CD1c-positive myeloid dendritic cell (primary cell): ENCODE results near the gene GALT.

Source experiments
- DNase-seq: peaks from one replicate; pipeline ENCODE4 v3.0.0-alpha.2; 2016; ENCODE audit errors: extremely low spot score

The GALT gene

GRCh38 chr9:34684145-34684544 lies 37.7 kb downstream of the GALT start:
- DNase-seq, result no peak

DNA sequence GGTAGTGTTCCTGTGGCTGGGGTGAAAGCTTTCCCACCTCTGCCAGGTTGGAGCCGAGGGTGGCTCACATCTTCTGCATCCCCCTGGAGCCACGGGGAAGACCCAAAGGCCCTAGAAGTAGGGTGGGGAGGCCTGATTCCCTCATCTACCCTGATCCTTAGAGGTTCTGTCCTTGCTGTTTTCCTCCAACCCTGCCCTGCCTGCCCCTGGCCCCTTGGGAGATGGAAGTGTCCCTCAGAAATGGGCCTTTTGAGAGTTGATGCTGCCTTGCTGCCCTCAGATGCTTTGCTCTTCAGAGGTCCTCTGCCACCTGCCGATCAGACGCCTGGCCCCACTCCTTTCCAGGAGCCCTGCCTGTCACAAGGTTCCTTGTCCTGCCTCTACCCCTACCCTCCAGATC lies 38.3 kb downstream of the GALT start:
- no peak for DNase-seq

- DNase-seq, result no peak
Measured at GRCh38 chr9:34685591-34685990, 39.1 kb downstream of the GALT start.

DNA sequence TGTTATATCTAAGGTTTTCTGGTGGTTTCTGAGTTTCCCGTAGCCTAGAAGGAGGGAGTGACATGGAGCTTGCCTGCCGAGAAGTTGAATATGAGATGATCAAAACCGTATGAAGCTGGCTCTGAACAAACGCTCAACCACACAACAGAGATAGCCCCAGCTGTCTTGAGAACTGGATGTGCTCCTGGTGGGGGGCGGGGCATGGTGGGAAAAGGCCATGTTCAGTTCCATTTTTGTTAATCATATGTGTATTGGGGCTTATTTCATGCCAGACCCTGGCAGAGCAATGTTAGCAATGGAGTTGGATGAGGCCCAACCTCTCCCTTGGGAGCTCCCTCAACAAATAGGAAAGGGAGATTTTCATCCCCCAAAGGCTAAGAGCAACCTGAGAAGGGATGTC lies 39.8 kb downstream of the GALT start:
- no peak for DNase-seq

GRCh38 chr9:34686732-34687131 lies 40.3 kb downstream of the GALT start:
- peak; percentile 14 for DNase-seq

DNA sequence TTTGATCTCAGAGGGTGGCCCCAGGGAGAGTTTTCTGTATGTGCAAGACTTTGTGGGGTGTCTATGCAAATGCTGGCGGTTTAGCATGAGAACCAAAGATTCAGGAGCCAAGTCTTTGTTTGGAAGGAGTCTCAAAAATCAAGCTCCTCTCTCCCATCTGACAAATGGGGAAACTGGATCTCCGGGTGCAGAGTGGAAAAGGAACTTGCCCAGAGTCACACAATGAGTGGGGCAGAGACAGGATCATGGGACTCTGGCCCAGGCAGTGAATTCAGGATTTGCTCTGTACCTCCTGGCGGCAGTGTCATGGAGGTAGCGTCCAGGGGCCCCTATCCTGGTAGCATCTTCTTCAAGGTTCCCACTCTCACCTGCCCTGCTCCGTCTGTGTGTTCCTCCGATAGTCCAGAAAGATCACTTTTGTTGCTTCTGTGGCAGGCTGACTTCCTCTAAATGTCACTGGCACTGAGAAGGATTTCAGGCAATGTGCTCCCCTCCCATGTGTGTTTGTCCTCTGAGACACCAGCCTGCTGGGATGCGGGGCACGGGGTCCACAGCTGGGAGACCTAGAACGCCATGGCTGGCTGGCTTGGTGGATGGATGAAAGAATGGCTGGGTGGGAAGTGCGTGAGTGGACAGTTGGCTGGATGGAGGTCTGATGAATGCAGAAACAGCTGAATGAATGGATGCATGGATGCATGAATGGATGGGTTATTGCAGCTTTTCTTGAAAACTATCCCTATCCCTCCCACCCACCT lies 41.0 kb downstream of the GALT start:
- peak; percentile 37 for DNase-seq

DNA sequence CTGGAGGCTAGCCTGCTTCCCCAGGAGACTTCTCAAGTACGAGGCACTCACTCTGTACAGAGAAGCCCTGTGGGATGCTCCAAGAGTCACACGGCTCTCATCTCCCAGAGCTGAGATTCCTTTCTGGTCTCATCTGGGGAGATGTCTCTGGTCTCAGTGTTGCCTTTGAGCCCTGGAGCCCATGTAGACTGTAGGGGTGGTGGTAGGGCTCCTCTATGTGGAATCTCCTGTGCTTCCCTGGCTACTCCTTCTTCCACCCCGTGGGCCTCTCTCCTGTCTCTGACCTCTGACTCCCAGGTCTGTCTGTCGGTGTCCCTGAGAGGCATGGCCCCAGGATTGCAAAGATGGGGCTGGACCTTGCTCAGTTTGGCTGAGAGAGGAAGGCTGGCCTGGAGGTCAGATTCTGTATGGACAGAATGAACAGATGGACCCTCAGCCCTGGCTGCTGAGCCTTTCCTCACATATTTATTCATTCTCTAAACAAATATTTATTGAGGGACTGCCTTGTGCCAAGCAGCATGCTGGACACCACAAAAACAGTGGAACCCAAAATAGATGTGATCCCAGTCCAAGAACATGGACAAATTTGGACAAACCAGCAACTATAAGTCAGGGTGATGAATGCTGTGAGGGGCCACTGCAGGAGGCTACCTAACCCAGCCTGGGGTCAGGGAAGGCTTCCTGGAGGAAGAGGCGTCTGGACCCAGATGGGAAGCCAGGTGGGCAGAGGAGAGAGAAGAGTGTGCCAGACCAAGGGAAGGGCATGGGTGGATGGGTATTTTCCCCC lies 42.0 kb downstream of the GALT start:
- DNase-seq, result no peak

- no peak for DNase-seq
Measured at GRCh38 chr9:34689116-34689470, 42.6 kb downstream of the GALT start.

DNA sequence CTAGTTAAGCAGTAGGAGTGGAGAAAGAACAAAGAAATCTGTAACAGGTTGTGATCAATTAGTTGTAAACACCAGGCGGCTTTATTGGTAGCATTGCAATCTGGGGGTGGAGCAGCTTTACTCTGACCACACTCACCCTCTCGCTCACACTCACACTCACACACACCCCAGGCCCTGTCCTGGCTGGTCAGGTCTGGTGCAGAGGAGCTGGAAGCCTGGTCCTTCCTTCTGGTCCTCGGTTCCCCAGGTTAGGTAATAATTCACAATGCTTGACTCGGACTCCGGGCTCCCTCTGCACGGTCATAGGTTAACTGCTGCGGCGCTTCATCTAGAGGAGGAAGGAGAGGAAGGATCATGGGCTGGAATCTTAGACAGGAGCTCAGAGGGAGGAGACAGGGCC lies 43.0 kb downstream of the GALT start:
- no peak for DNase-seq

- peak; percentile 3 for DNase-seq
Measured at GRCh38 chr9:34690983-34691935, 44.8 kb downstream of the GALT start, which contains the start of gene CCL19. Gene CCL19 (minus strand): TSS chr9:34691276. CDS start chr9:34691139, 137 bp downstream.

DNA sequence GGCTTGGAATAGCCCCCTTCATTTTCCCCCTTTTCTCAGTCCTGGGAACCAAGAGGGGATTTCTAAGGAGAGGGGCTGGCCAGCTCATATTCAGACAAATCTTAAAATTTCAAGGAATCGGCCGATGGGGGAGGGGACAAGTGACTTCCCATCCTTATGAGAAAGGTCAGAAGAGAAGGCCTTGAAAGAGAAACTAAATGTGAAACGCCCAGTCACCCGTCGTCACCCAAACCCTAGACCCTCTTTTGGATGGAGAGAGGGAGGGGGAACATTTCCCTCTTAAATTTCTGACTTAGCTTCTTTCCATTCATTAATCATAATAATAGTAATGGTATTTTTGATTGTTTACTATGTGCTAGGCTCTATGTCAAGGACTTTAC lies 45.5 kb downstream of the GALT start:
- DNase-seq, result no peak

- DNase-seq, result no peak
Measured at GRCh38 chr9:34693560-34693959, 47.1 kb downstream of the GALT start.

DNA sequence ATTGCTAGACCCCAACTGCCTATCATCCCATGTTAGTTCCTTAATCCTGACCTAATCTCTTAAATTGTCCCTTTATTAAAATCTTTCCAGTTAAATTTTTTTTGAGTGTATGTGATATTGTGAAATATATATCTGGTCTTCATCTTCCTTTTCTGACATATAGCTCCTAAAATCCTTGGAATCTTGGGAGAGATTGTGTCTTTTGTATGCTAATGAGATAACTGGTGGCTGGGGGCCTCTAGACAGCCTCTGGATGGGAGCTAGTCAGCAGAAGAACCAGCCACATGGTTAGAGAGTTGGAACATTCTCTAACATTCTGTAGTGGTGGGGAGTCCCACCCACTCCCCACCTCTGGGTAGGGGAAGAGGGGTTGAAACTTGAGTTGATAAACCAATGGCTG lies 48.3 kb downstream of the GALT start:
- DNase-seq, result no peak
